WTC11 (cell line): ENCODE results near the gene RAMACL. TPM values are rescaled to one million over a fixed set of nuclear protein-coding genes. Genes with fewer than 3 reads are reported as not detected.

Source experiments
- ATAC-seq: fragments of 200-7000 bp; cut with Tn5 transposase; 2 replicates; pipeline ENCODE4 v1.10.0; 2021; ENCODE audit warnings: mild to moderate bottlenecking, moderate library complexity
- CTCF ChIA-PET: fragments of 300-600 bp; sonication (Branson Sonifier 250); formaldehyde crosslinking; loops from one replicate; lab custom pipeline; 2021; ENCODE audit warnings: antibody characterized with exemption; lab: Charles Lee
- POLR2A ChIA-PET: fragments of 350-600 bp; sonication (Branson Sonifier 250); formaldehyde crosslinking; loops from one replicate; lab custom pipeline; 2021; ENCODE audit warnings: antibody characterized with exemption; lab: Charles Lee
- DNase-seq: peaks from one replicate; pipeline ENCODE4 v3.0.0; 2021; ENCODE audit warnings: low spot score
- H3K27ac Mint-ChIP-seq: 2 replicates; pipeline ENCODE4 v1.8.0; 2021; ENCODE audit warnings: mixed read lengths
- H3K27me3 Mint-ChIP-seq: 2 replicates; pipeline ENCODE4 v1.8.0; 2021; ENCODE audit warnings: low read depth, mild to moderate bottlenecking, moderate library complexity, mixed read lengths
- H3K36me3 Mint-ChIP-seq: 2 replicates; pipeline ENCODE4 v1.8.0; 2021; ENCODE audit warnings: mixed read lengths
- H3K4me1 Mint-ChIP-seq: 2 replicates; pipeline ENCODE4 v1.8.0; 2022; ENCODE audit warnings: mixed read lengths
- H3K4me3 Mint-ChIP-seq: 2 replicates; pipeline ENCODE4 v1.8.0; 2021; ENCODE audit warnings: mild to moderate bottlenecking, moderate library complexity, mixed read lengths
- H3K9me3 Mint-ChIP-seq: 2 replicates; pipeline ENCODE4 v1.8.0; 2021; ENCODE audit warnings: mixed read lengths
- AR ChIP-seq: fragments of 250-450 bp; sonication (Bioruptor Pico); IDR thresholded peaks from 2 replicates; pipeline ENCODE4 v1.9.0; 2021; ENCODE audit warnings: mild to moderate bottlenecking
- ATF6 ChIP-seq: sonication (generic); formaldehyde crosslinking; IDR thresholded peaks from 2 replicates; pipeline ENCODE4 v1.8.1; 2023; ENCODE audit warnings: mild to moderate bottlenecking, missing genetic modification reagents
- CBFB ChIP-seq: sonication (generic); formaldehyde crosslinking; IDR thresholded peaks from 2 replicates; pipeline ENCODE4 v1.8.1; 2022; ENCODE audit warnings: mild to moderate bottlenecking, low read depth, missing genetic modification reagents
- CDX4 ChIP-seq: fragments of 250-450 bp; sonication (Bioruptor Pico); IDR thresholded peaks from 2 replicates; pipeline ENCODE4 v1.9.0; 2021; ENCODE audit warnings: moderate library complexity, mild to moderate bottlenecking, inconsistent platforms, borderline replicate concordance
- FOXJ3 ChIP-seq: sonication (generic); formaldehyde crosslinking; IDR thresholded peaks from 2 replicates; pipeline ENCODE4 v1.9.0; 2021; ENCODE audit warnings: missing genetic modification reagents, mild to moderate bottlenecking, borderline replicate concordance
- FOXK1 ChIP-seq: sonication (generic); formaldehyde crosslinking; IDR thresholded peaks from 2 replicates; pipeline ENCODE4 v1.8.0; 2022; ENCODE audit warnings: mild to moderate bottlenecking, moderate library complexity, missing genetic modification reagents
- FOXP4 ChIP-seq: sonication (generic); formaldehyde crosslinking; IDR thresholded peaks from 2 replicates; pipeline ENCODE4 v1.8.0; 2022; ENCODE audit warnings: mild to moderate bottlenecking, missing genetic modification reagents
- JAZF1 ChIP-seq: fragments of 250-450 bp; sonication (Bioruptor Pico); IDR thresholded peaks from 2 replicates; pipeline ENCODE4 v1.9.0; 2021; ENCODE audit warnings: moderate library complexity, mild to moderate bottlenecking, inconsistent platforms
- JUN ChIP-seq: sonication (generic); formaldehyde crosslinking; IDR thresholded peaks from 2 replicates; pipeline ENCODE4 v1.8.0; 2023; ENCODE audit warnings: mild to moderate bottlenecking, missing genetic modification reagents
- MXD4 ChIP-seq: fragments of 250-450 bp; sonication (Bioruptor Pico); IDR thresholded peaks from 2 replicates; pipeline ENCODE4 v1.8.0; 2021; ENCODE audit warnings: mild to moderate bottlenecking, moderate library complexity, borderline replicate concordance
- NR2C2 ChIP-seq: sonication (generic); formaldehyde crosslinking; IDR thresholded peaks from 2 replicates; pipeline ENCODE4 v1.8.0; 2022; ENCODE audit warnings: mild to moderate bottlenecking, missing genetic modification reagents
- OVOL2 ChIP-seq: fragments of 250-450 bp; sonication (Bioruptor Pico); IDR thresholded peaks from 2 replicates; pipeline ENCODE4 v1.9.0; 2021; ENCODE audit warnings: mild to moderate bottlenecking, borderline replicate concordance
- PRDM15 ChIP-seq: sonication (generic); formaldehyde crosslinking; IDR thresholded peaks from 2 replicates; pipeline ENCODE4 v1.8.0; 2022; ENCODE audit warnings: missing genetic modification reagents
- PRRX2 ChIP-seq: fragments of 250-450 bp; sonication (Bioruptor Pico); IDR thresholded peaks from 2 replicates; pipeline ENCODE4 v1.8.0; 2021; ENCODE audit warnings: mild to moderate bottlenecking
- RELA ChIP-seq: sonication (generic); formaldehyde crosslinking; IDR thresholded peaks from 2 replicates; pipeline ENCODE4 v1.8.1; 2022; ENCODE audit warnings: missing genetic modification reagents, mild to moderate bottlenecking, borderline replicate concordance
- SMAD3 ChIP-seq: sonication (generic); formaldehyde crosslinking; IDR thresholded peaks from 2 replicates; pipeline ENCODE4 v1.8.0; 2022; ENCODE audit warnings: missing genetic modification reagents, mild to moderate bottlenecking, borderline replicate concordance
- TP53 ChIP-seq: sonication (generic); formaldehyde crosslinking; IDR thresholded peaks from 2 replicates; pipeline ENCODE4 v1.8.1; 2023; ENCODE audit warnings: mild to moderate bottlenecking, missing genetic modification reagents
- ZBTB21 ChIP-seq: sonication (generic); formaldehyde crosslinking; IDR thresholded peaks from 2 replicates; pipeline ENCODE4 v1.8.1; 2023; ENCODE audit warnings: mild to moderate bottlenecking, missing genetic modification reagents, borderline replicate concordance
- total RNA-seq: library from RNA; stranded (reverse); gene quantifications from 3 replicates; pipeline ENCODE4 v1.2.3, GENCODE V29; 2021

Gene RAMACL
- total RNA-seq, 1 experiment from 2014 or later = 0.79 TPM

- TF ChIP-seq AR = no peak
- no peak for TF ChIP-seq TP53 (CRISPR knock-in tag)
- TF ChIP-seq JUN (CRISPR knock-in tag) = no peak
- no peak for TF ChIP-seq ZBTB21 (CRISPR knock-in tag)
Measured at GRCh38 chr6:166591961-166592520, 5.6 kb upstream of the RAMACL start (continued).

- no peak overlapping the region for H3K4me3 Mint-ChIP-seq
- H3K27me3 Mint-ChIP-seq = no peaks in the 10 kb centered on the region
- no peak for ATAC-seq
- DNase-seq = no peak
- no peaks in the 10 kb centered on the region for H3K9me3 Mint-ChIP-seq
- POLR2A ChIA-PET = no interaction called here
- TF ChIP-seq FOXP4 = no peak
- CTCF ChIA-PET = no interaction called here
- H3K4me1 Mint-ChIP-seq = peaks cover 39% of the 10 kb centered on the region
- H3K36me3 Mint-ChIP-seq = no peaks in the 10 kb centered on the region
- no peak overlapping the region for H3K27ac Mint-ChIP-seq
Measured at GRCh38 chr6:166591026-166591425, 4.5 kb upstream of the RAMACL start.

GRCh38 chr6:166589786-166590574, 3.5 kb upstream of the RAMACL start:
- Mint-ChIP-seq H3K27ac (no peak overlapping the region), H3K4me1 (peaks cover 41% of the 10 kb centered on the region), H3K36me3 (no peaks in the 10 kb centered on the region), H3K27me3 (no peaks in the 10 kb centered on the region), H3K9me3 (no peaks in the 10 kb centered on the region), H3K4me3 (no peak overlapping the region)
- no peak for ATAC-seq
- TF ChIP-seq CBFB (CRISPR knock-in tag) (no peak), MXD4 (no peak)
- CTCF ChIA-PET = no interaction called here
- POLR2A ChIA-PET = no interaction called here
- DNase-seq = no peak

GRCh38 chr6:166589337-166589731, 2.9 kb upstream of the RAMACL start:
- no peaks in the 10 kb centered on the region for H3K27me3 Mint-ChIP-seq
- no peaks in the 10 kb centered on the region for H3K9me3 Mint-ChIP-seq
- peaks cover 44% of the 10 kb centered on the region for H3K4me1 Mint-ChIP-seq
- DNase-seq (no peak), ATAC-seq (no peak)
- H3K36me3 Mint-ChIP-seq = no peaks in the 10 kb centered on the region
- ChIA-PET CTCF (no interaction called here), POLR2A (interaction anchor here (0.7 to 1.2 kb wide), 2 partner anchors 17 to 33 kb away, joined by 3 to 4 read pairs; no protein-coding TSS in a partner anchor)
- no peak overlapping the region for H3K27ac Mint-ChIP-seq
- no peak overlapping the region for H3K4me3 Mint-ChIP-seq
- TF ChIP-seq FOXJ3 (no peak), ZBTB21 (CRISPR knock-in tag) (no peak), RELA (CRISPR knock-in tag) (no peak), CDX4 (CRISPR knock-in tag) (no peak), PRRX2 (CRISPR knock-in tag) (no peak), JAZF1 (CRISPR knock-in tag) (no peak), ATF6 (CRISPR knock-in tag) (no peak), FOXK1 (CRISPR knock-in tag) (no peak), NR2C2 (CRISPR knock-in tag) (no peak), MXD4 (no peak), SMAD3 (no peak), OVOL2 (CRISPR knock-in tag) (no peak), PRDM15 (CRISPR knock-in tag) (no peak)
